Activated T-cell treated with anti-CD3 and anti-CD28 coated beads for 24 hours (primary cell): ENCODE measurements around the gene CEP19.

Source experiments
- DNase-seq: peaks from one replicate; pipeline ENCODE4 v3.0.0-alpha.2; 2020; ENCODE audit warnings: low read depth

Gene CEP19

DNA sequence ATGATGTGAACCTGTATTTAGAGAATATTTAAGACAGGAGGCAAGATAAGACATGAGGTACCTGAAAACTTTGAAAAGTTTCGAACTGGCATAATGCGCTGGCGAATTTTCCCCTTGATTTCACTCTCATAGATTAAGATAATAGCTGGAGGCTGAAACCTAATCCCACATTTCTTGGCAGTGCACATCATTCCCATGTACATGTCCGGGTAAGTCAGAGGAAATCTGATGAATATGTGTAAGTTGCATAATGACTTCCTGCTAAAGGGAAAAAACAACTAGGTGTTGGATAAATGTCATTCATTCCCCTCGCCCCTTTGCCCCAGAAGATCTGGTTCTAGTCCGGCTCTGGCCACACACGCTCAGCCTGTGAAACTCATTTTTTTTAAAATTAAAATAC, 3.6 kb downstream of the CEP19 start:
- no peak for DNase-seq

DNA sequence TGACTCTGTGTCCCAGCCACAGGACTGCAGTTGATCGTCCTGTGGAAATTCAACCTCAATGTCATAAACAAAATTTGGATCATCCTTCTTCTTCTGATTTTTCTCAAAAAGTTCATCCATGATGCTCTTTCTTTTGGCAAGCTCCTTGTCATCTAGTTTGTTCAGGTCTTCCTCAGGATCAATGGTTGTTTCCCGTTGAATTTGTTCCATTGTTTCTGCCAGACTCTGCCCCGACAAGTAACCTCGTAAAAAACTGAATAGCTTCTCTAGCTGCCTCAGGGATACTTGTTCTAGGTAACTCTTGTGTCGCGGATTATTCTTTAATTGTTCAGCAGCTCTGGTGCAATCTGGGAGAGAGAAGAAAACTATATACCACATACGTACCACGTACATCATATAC, 4.5 kb downstream of the CEP19 start:
- DNase-seq, result no peak

- no peak for DNase-seq
Measured at GRCh38 chr3:196706731-196707130, 5.3 kb downstream of the CEP19 start.

DNA sequence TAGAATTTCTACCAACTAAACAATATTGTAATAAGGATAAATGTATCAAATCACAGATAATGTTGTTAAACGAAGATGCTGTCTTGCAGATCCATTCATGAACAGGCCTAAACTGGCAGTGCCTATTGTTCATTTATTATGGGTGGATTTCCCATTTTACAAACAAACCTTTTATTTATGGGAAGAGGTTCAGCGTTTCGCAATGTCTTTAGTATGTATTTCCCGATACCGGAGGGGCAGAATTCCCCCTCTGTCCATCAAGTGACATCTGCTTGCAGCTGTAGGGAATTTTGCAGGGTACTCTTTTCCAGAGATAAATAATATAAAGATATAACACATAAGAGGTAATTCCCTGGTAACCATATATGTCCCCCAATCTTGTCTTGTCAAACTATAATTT, 5.7 kb downstream of the CEP19 start:
- DNase-seq, result no peak

DNA sequence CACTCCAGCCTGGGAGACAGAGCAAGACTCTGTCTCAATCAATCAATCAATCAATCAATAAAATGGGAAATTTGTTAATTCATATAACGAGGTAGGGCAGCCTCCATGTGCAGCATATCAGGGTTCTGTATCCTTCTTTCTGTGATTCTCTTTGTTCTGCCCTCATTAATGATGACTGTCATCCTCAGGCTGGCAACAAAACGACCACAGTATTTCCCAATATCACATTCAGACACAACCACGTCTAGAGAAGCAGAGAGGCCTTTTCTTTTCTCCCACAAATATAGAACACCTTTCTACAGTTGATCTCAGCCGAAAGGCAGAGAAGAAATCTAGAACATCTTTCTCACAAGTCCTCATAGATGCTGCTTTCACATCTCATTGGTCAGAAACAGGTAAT, 11.2 kb downstream of the CEP19 start:
- no peak for DNase-seq

DNA sequence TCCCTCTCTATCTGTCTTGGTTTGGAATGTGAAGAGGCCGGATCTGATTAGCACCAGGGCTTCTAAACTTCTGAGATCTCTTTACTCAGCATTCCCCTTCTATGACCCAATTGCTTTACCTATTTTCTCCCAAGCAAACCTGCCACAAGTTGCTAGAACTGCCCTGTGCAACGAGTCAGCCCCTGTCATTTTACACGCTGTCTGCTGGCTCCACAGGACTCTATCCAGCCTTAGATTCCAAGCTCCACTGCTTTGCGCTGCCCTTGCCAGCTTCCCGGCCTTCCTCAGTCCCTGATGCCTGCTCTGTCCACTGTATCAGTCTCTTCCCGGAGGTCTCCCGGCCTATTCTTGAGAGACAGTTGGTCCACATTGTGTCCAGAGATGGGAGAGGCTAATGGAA, 12.3 kb downstream of the CEP19 start:
- DNase-seq, result no peak

DNA sequence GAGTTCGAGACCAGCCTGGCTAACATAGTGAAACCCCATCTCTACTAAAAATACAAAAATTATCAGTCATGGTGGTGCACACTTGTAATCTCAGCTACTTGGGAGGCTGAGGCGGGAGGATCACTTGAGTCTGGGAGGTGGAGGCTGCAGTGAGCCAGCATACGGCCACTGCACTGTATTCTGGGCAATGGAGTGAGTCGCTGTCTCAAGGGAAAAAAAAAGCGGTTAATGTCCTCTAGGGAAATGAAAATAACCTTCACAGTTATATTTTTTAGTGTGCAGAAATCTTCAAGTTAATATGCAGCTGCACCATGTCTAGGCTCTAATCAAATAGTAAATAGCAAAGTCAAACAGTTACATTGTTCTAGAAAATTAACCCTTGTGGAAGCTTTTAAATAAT, 14.8 kb downstream of the CEP19 start:
- no peak for DNase-seq

DNA sequence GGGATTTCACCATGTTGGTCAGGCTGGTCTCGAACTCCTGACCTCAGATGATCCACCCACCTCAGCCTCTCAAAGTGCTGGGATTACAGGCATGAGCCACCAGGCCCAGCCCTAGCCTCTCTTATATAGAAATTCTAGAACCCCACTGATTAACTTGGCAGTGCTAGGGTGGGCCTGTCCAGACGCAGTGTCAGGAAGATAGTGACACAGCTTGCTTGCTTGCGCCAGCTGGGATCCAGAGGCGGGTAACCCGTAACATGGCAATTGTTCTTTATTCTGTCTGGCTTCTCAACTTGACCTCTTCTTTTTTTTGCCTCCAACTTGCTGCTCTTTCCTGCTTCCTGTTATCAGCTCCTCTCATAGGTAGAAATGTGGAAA, 16.2 kb downstream of the CEP19 start:
- DNase-seq, result no peak

- DNase-seq, result no peak
Measured at GRCh38 chr3:196694941-196695848, 16.9 kb downstream of the CEP19 start.

GRCh38 chr3:196694202-196694638, 17.8 kb downstream of the CEP19 start:
- no peak for DNase-seq

GRCh38 chr3:196691386-196691785, 20.7 kb downstream of the CEP19 start:
- no peak for DNase-seq

DNA sequence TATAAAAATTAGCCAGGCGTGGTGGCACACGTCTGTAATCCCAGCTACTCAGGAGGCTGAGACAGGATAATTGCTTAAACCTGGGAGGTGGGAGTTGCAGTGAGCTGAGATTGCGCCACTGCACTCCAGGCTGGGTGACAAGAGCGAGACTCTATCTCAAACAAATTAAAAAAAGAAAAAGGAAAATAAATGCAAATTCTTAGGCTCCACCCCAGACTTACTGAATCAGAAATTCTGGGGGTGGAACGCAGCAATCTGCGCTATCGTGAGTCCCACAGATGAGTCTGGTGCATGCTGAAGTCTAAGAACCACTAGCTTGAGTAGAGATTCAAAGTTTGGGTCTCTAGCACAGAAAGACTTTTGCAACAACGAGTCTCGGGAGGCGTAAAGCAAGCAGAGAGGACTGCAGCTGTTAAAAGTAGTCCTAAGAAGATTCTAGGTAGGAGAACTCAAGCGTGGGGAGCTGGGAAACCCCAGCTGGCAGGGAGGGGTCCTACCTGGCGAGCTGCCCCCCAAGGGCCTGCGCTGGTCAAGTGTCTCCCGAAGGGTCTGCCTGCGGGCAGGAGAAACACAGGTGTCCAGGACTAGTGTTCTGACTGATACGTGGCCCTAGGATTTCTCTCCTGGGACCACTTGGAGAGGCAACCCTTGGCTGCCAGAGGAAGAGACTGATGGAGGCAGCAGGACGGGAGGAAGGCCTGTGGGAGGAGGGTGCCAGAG, 21.9 kb downstream of the CEP19 start:
- DNase-seq, result no peak

DNA sequence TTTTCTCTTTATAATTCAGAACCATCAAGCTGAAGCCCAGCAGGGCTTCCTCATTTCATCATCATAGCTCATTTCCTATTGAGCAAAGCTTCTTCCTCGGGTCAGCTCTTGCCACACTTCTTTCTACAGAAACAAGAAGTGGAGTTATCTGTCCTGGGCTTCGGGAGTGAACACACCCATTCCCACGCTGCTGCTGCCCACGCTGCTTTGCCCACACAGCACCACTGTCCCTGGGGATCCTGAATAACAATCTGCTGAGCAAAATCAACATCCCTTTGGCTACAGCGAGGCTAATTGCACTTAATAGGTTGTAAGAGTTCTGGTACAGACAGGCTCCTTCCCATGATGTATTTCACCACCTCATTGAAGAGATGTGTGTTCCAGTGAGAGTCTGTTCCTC, 23.7 kb downstream of the CEP19 start:
- DNase-seq, result no peak

GRCh38 chr3:196686436-196686835, 25.6 kb downstream of the CEP19 start:
- DNase-seq, result no peak

- DNase-seq, result peak; percentile 45
Measured at GRCh38 chr3:196684548-196685407, 27.3 kb downstream of the CEP19 start.

GRCh38 chr3:196677931-196678330, 34.1 kb downstream of the CEP19 start:
- no peak for DNase-seq

DNA sequence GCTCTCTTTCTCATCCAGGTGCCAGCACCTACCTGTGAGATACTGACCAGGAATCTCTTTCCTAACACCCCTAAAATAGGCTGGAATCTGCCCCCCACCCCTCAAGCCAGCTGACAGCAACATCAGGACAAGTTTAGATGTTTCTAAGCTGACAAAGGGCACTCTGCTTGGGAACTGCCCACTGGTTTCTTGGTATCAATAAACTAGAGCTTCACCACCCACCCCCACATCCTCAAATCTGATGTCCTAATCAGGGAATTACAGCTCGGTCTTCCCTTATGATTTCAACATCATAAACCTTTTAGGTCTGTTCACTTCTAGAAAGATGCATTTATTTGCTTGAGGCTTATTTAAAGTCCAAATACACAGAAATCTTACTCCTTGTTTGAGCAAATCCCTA, 34.7 kb downstream of the CEP19 start:
- no peak for DNase-seq

- no peak for DNase-seq
Measured at GRCh38 chr3:196673632-196674031, 38.4 kb downstream of the CEP19 start.

DNA sequence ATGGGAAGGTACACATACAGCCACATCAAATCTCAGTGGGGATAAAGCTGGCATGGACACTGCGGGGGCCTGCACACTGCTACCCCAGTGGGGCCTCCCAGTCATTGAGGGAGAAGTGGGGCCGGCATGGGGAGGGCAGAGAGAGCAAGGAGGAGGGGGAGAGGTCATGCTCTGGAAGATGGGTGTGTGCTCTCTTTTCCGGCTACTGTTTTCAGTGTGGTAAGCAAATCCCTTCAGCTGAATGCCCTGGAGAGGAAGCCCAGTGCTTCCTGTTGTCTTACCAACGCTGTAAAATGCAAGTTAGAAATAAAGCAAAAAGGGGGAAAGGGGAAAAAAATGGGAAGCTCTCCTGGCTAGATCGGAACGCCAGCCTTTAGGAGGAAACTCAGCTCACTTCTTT, 41.7 kb downstream of the CEP19 start:
- no peak for DNase-seq

DNA sequence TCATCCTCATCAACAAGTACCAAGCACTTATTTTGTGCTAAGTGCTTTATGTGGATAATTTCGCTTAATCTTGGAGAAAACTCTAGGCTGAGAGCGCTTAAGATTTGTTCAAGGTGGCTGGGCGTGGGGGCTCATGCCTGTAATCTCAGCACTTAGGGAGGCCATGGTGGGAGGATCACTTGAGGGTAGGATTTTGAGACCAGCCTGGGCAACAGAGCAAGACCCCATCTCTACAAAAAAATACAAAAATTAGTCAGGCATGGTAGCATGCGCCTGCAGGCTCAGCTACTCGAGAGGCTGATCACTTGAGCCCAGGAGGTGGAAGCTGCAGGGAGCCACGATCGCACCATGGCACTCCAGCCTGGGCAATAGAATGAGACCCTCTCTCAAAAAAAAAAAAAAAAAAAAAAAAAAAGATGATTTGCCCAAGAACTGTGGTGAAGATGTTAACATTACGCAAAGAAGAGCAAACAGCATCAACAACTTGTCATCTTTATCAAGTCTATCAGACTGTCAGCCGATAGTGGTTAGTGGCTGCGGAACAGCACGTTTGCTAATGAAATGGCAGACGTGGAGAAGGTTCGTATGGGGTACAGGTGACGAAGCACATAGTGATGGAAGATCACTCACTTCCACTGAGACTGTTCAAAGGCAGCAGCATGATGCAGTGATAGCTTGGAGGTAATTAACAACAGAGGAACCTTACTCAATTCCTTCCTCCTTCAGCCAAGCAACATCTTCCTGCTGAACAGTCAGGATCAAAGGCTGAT, 44.8 kb downstream of the CEP19 start:
- no peak for DNase-seq

DNA sequence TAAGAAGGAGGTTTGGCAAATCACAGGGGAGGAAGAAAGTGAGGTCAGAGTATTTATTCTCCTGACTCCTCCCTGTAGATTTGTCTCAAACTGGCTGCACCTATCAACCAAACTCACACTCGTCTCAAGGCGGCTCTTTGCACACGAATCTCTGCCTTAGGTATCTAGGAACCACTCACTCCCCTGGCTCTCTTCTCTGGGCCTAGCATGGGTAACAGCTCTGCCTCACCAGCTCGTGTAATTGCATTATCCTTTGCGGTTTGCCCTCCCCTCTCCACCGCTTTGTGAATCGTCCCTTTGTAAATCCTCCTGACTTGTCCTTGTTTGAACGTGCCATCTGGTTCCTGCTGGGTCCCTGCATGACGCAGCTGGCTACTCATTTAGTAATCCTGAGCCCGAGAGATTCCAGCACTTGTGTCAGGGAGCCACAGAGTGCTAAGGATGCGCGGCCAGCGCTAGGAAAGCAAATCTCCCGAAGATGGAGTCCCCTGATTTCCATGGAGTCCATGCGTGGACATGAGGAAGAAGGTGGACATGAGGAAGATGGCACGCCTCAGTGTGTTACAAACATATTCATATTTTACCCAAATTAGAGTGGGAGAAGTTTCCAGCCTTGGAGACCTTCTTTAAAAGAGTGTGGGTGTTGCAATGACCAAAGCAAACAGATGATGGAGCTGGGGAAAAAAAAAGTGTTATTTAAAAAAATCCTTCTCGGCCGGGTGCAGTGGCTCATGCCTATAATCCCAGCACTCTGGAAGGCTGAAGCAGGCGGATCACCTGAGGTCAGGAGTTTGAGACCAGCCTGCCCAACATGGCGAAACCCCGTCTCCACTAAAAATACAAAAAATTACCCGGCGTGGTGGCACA, 45.8 kb downstream of the CEP19 start:
- no peak for DNase-seq
